Gastrocnemius medialis (tissue), 4 donors: Measurements from ENCODE around the gene EHMT2. TPM values are rescaled to one million over a fixed set of nuclear protein-coding genes. Genes with fewer than 3 reads are reported as not detected.
A peak's percentile ranks its signal among the peaks of the same experiment; 100 is the strongest.
"Not testable (repeated sequence)": the region's sequence is repeated elsewhere in the genome, so short reads cannot be mapped to it uniquely, and the experiment has no call there.

ENCODE experiments used
- ATAC-seq, 2 donors: fragments of 150-250 bp; one replicate each; pipeline ENCODE4 v1.9.1; 2016
- DNase-seq, 2 donors: peaks; one replicate each; pipeline ENCODE4 v3.0.0-alpha.2; 2019
- H3K27ac ChIP-seq, 4 donors: fragments of 200-600 bp; sonication (generic); 1 replicate in 1 of 4; 2 replicates in 3 of 4; pipeline ENCODE4 v1.5.1; 2016 to 2018; ENCODE audit warnings: mild to moderate bottlenecking in 2 of 4, moderate library complexity in 1 of 4
- H3K27me3 ChIP-seq, 3 donors: fragments of 200-600 bp; sonication (generic) in 2 of 3; 1 replicate in 1 of 3; 2 replicates in 2 of 3; pipeline versions ENCODE4 v1.5.1 to v1.6.0; 2016 to 2019; ENCODE audit warnings: mild to moderate bottlenecking in 1 of 3, moderate library complexity in 1 of 3
- H3K36me3 ChIP-seq, 2 donors: fragments of 200-600 bp; sonication (generic) in 1 of 2; one replicate each; pipeline ENCODE4 v1.5.1; 2017 to 2018
- H3K4me1 ChIP-seq, 2 donors: fragments of 200-600 bp; sonication (generic) in 1 of 2; one replicate each; pipeline ENCODE4 v1.5.1; 2016 to 2017; ENCODE audit warnings: mild to moderate bottlenecking in 2 of 2
- H3K4me3 ChIP-seq, 4 donors: fragments of 200-600 bp; sonication (generic) in 3 of 4; 1 replicate in 1 of 4; 2 replicates in 3 of 4; pipeline ENCODE4 v1.5.1; 2016 to 2019; ENCODE audit warnings: mild to moderate bottlenecking in 2 of 4
- H3K9me3 ChIP-seq, 3 donors: fragments of 200-600 bp; sonication (generic) in 2 of 3; 1 replicate in 1 of 3; 2 replicates in 2 of 3; pipeline ENCODE4 v1.5.1; 2016 to 2019
- CTCF ChIP-seq, 5 experiments: fragments of 450-650 bp in 3 of 5; fragments of 200-600 bp in 2 of 5; sonication (generic) in 2 of 5; IDR thresholded peaks in 4 of 5; conservative IDR thresholded peaks in 1 of 5; 1 replicate in 4 of 5; 2 replicates in 1 of 5; pipeline ENCODE4 v1.5.1; 2016 to 2019; ENCODE audit warnings: antibody characterized with exemption in 5 of 5, mild to moderate bottlenecking in 3 of 5, moderate library complexity in 3 of 5
- POLR2A ChIP-seq, 2 donors: fragments of 450-650 bp; IDR thresholded peaks; one replicate each; pipeline ENCODE4 v1.6.1; 2017; ENCODE audit warnings: antibody characterized with exemption in 2 of 2, mild to moderate bottlenecking in 2 of 2, moderate library complexity in 2 of 2
- in situ Hi-C, 4 donors: fragments of 200-750 bp; cut with MboI; loops; one replicate each; pipeline versions ENCODE4 v1.15.0 to v1.8.0; 2017; ENCODE audit warnings: low sequenced_read_pairs in 4 of 4
- intact Hi-C: fragments of 100-400 bp; cut with DNase I; formaldehyde crosslinking; loops from one replicate; pipeline ENCODE4 v1.15.1; 2023; ENCODE audit warnings: low total_unique reads
- total RNA-seq, 4 donors: library from RNA; depleted of rRNA; stranded (reverse); fragments of >200 nt; gene quantifications; one replicate each; pipeline versions ENCODE4 v1.1.0 to v1.2.3, GENCODE V29; 2016

Gene EHMT2
- total RNA-seq, 4 donors from 2014 or later, result 8.4 to 17.5 (median 13.0) TPM

GRCh38 chr6:31842053-31842452 is 55.4 kb downstream of the EHMT2 start:
- TF ChIP-seq CTCF (IDR thresholded peaks at IDR 0.05 in 4 of 5, conservative IDR thresholded peaks at IDR 0.05 in 1 of 5) (no peak), POLR2A (IDR thresholded peaks at IDR 0.05) (no peak)
- Histone ChIP-seq H3K4me1 (peaks cover 14 to 15% of the 10 kb centered on the region in 2 donors), H3K9me3 (no peaks in the 10 kb centered on the region), H3K27me3 (no peaks in the 10 kb centered on the region), H3K27ac (no peak overlapping the region), H3K4me3 (no peak overlapping the region), H3K36me3 (peaks cover 0 to 40% of the 10 kb centered on the region in 2 donors)
- intact Hi-C loops (no loop called here), in situ Hi-C loops (no loop called here)
- ATAC-seq (no peak), DNase-seq (no peak)

- H3K9me3 ChIP-seq, H3K27me3 ChIP-seq, DNase-seq, H3K27ac ChIP-seq, H3K4me3 ChIP-seq, ATAC-seq: not testable (repeated sequence)
- in situ Hi-C loops, result loop anchor here in 2 of 4 donors (10.0 kb wide), 3 partner anchors 65 to 165 kb away; partner anchors contain the start of genes VWA7 (in 2 of the 2) and LY6G5C (in 1 of the 2)
- intact Hi-C loops, result loop anchor here (10.0 kb wide), 1 partner anchor 295 kb away; the partner anchor contains the start of genes ATP6V1G2, DDX39B and NFKBIL1
- peaks cover 0 to 42% of the 10 kb centered on the region in 2 donors for H3K36me3 ChIP-seq
- peaks cover 30 to 32% of the 10 kb centered on the region in 2 donors for H3K4me1 ChIP-seq
Measured at GRCh38 chr6:31839779-31840126, 57.7 kb downstream of the EHMT2 start.

- H3K4me3 ChIP-seq, result no peak overlapping the region
- in situ Hi-C loops, result loop anchor here in 2 of 4 donors (10.0 kb wide), 3 partner anchors 64 to 164 kb away; partner anchors contain the start of genes VWA7 (in 2 of the 2) and LY6G5C (in 1 of the 2)
Measured at GRCh38 chr6:31838968-31839367, 58.5 kb downstream of the EHMT2 start.

GRCh38 chr6:31838114-31838553 is 59.4 kb downstream of the EHMT2 start:
- intact Hi-C loops, result loop anchor here (10.0 kb wide), 1 partner anchor 293 kb away; the partner anchor contains the start of genes ATP6V1G2, DDX39B and NFKBIL1
- Histone ChIP-seq H3K4me1 (peaks cover 30 to 37% of the 10 kb centered on the region in 2 donors), H3K27ac (peak overlapping the region in 3 of 4 donors; percentile 5 to 97 (median 96)), H3K36me3 (peaks cover 0 to 42% of the 10 kb centered on the region in 2 donors)
- H3K27me3 ChIP-seq, H3K4me3 ChIP-seq, ATAC-seq, DNase-seq, H3K9me3 ChIP-seq: not testable (repeated sequence)
- in situ Hi-C loops, result loop anchor here in 2 of 4 donors (10.0 kb wide), 3 partner anchors 63 to 163 kb away; partner anchors contain the start of genes VWA7 (in 2 of the 2) and LY6G5C (in 1 of the 2)

More at GRCh38 chr6:31838968-31839367, 58.5 kb downstream of the EHMT2 start:
- intact Hi-C loops, result loop anchor here (10.0 kb wide), 1 partner anchor 294 kb away; the partner anchor contains the start of genes ATP6V1G2, DDX39B and NFKBIL1
- Histone ChIP-seq H3K4me1 (peaks cover 30 to 34% of the 10 kb centered on the region in 2 donors), H3K36me3 (peaks cover 0 to 42% of the 10 kb centered on the region in 2 donors), H3K9me3 (no peaks in the 10 kb centered on the region), H3K27ac (no peak overlapping the region), H3K27me3 (no peaks in the 10 kb centered on the region)
- no peak for DNase-seq
- no peak for ATAC-seq
- no peak for TF ChIP-seq CTCF (IDR thresholded peaks at IDR 0.05 in 4 of 5, conservative IDR thresholded peaks at IDR 0.05 in 1 of 5)
- no peak for TF ChIP-seq POLR2A (IDR thresholded peaks at IDR 0.05)

DNA sequence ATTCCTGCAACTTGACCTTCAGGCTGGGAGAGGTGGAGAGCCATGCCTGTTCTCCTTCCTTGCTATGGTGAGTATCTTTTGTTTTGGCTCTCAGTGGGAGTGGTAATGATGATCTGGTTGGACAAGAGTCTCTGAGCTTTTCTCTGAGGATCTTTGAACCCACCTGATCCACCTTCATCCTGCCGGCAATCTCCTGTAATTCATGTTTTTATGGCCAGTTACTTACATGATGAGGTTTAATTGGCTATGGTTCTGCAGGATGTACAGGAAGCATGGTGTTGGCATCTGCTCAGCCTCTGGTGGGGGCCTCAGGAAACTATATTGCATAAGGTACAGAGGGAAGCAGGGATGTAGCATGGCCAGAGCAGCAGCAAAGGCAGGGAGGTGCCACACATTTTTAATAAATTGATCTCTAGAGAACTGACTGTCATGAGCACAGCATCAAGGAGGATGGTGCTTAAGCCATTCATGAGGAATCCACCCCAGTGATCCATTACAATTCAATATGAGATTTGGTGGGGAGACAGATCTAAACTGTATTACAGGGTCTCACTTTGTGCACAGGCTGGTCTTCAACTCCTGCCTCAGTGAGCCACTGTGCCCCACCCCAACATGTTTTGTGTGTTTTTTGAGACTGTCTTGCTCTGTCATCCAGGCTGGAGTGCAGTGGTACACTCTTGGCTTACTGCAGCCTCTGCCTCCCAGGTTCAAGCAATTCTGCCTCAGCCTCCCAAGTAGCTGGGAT is 60.0 kb downstream of the EHMT2 start:
- Histone ChIP-seq H3K36me3 (peaks cover 0 to 42% of the 10 kb centered on the region in 2 donors), H3K27ac (peak overlapping the region; percentile 87 to 97 (median 92)), H3K4me1 (peaks cover 30 to 37% of the 10 kb centered on the region in 2 donors), H3K4me3 (peak overlapping the region in 1 of 4 donors; percentile 95), H3K27me3 (no peaks in the 10 kb centered on the region), H3K9me3 (no peaks in the 10 kb centered on the region)
- DNase-seq (no peak), ATAC-seq (no peak)
- in situ Hi-C loops, result loop anchor here in 2 of 4 donors (10.0 kb wide), 3 partner anchors 63 to 163 kb away; partner anchors contain the start of genes VWA7 (in 2 of the 2) and LY6G5C (in 1 of the 2)
- TF ChIP-seq POLR2A (IDR thresholded peaks at IDR 0.05) (no peak), CTCF (IDR thresholded peaks at IDR 0.05 in 4 of 5, conservative IDR thresholded peaks at IDR 0.05 in 1 of 5) (no peak)
- intact Hi-C loops, result loop anchor here (10.0 kb wide), 1 partner anchor 293 kb away; the partner anchor contains the start of genes ATP6V1G2, DDX39B and NFKBIL1
